Measurements from ENCODE around the gene NAB2. TPM values are rescaled to one million over a fixed set of nuclear protein-coding genes. Genes with fewer than 3 reads are reported as not detected.

NAB2 gene
- total and polyA plus RNA-seq, 2 of the 8 experiments (the other 6 are each of a cell fraction or from before 2014, with no cell fraction given): 20.9 to 23.5 TPM

- TF ChIP-seq SIN3A (conservative IDR thresholded peaks at IDR 0.05 in 1 of 2, IDR thresholded peaks at IDR 0.05 in 1 of 2; ENCODE audit: low read depth in 1 of 2, low read length in 2 of 2) (peak in 1 of 2 experiments; percentile 32; a peak in 1 of 4 replicates), TAF1 (IDR thresholded peaks at IDR 0.05; ENCODE audit: low read depth, low read length) (peak; percentile 42; the same call in 1 of the 2 replicates), BACH1 (IDR thresholded peaks at IDR 0.05; ENCODE audit: low read length) (0 out of 2 replicates have a peak, but pooled peaks have one; percentile 1)
These were observed 1.1 kb upstream of the NAB2 start (continued) for GRCh38 chr12:57087691-57088353.
